Upper lobe of left lung (tissue), 4 donors: ENCODE measurements around the gene ANKS3.

Experiments
- EP300 ChIP-seq, 4 donors: sonication (generic); formaldehyde crosslinking; IDR thresholded peaks; one replicate each; pipeline ENCODE4 v1.5.1; 2017; ENCODE audit warnings: antibody characterized with exemption in 4 of 4, control low read depth in 2 of 4
- POLR2A ChIP-seq, 4 donors: fragments of 450-650 bp; IDR thresholded peaks; one replicate each; pipeline ENCODE4 v1.5.1; 2016 to 2017; ENCODE audit warnings: antibody characterized with exemption in 4 of 4, mild to moderate bottlenecking in 2 of 4
- POLR2AphosphoS5 ChIP-seq, 2 donors: sonication (generic); formaldehyde crosslinking; IDR thresholded peaks; one replicate each; pipeline ENCODE4 v1.5.1; 2017; ENCODE audit warnings: antibody characterized with exemption in 2 of 2
- TF ChIP-seq, protein P1 (sequence below), 6 experiments: fragments of 450-650 bp in 4 of 6; fragments of 200-600 bp in 2 of 6; sonication (generic) in 2 of 6; IDR thresholded peaks; one replicate each; pipeline ENCODE4 v1.5.1; 2016 to 2019; ENCODE audit warnings: antibody characterized with exemption in 6 of 6

DNA sequence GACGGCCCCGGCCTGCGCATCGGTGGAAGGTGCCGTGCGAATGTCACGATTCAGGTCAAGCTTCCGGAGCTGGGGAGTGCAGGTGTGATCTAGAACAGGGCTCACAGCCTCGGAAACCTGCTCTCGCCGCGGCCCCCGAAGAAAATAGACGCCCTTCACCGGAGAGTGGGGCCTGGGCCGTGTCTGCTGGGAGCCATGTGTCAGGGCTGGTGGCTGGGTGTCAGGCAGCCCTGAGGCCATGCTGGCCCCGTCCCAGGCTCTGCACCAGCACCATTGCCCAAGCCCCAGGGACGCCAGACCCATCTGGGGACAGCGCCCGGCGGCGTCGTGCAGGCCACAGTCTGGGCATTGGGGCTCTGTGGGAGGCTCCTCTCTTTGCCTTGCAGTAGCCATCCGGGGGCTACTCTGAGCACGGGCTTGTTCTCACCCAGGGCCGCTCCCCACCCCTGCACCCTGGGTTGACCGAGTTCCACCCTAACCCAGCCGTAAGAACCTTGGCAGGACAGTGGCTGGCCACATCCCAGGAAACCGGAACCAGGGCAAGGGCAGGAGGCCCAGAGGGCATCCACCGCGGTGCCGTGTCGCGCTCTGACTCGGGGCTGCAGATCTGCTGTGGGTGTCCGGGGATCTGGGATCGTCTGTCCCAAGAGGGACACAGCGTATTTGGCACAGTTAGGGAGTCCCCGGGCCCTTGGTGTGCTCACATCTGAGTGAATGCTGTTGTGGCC lies 46.0 kb downstream of the ANKS3 start:
- TF ChIP-seq, protein P1, sequence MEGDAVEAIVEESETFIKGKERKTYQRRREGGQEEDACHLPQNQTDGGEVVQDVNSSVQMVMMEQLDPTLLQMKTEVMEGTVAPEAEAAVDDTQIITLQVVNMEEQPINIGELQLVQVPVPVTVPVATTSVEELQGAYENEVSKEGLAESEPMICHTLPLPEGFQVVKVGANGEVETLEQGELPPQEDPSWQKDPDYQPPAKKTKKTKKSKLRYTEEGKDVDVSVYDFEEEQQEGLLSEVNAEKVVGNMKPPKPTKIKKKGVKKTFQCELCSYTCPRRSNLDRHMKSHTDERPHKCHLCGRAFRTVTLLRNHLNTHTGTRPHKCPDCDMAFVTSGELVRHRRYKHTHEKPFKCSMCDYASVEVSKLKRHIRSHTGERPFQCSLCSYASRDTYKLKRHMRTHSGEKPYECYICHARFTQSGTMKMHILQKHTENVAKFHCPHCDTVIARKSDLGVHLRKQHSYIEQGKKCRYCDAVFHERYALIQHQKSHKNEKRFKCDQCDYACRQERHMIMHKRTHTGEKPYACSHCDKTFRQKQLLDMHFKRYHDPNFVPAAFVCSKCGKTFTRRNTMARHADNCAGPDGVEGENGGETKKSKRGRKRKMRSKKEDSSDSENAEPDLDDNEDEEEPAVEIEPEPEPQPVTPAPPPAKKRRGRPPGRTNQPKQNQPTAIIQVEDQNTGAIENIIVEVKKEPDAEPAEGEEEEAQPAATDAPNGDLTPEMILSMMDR (IDR thresholded peaks at IDR 0.05): no peak
- no peak for TF ChIP-seq POLR2A (IDR thresholded peaks at IDR 0.05)
- TF ChIP-seq POLR2AphosphoS5 (IDR thresholded peaks at IDR 0.05): no peak
- TF ChIP-seq EP300 (IDR thresholded peaks at IDR 0.05): no peak
